ENCODE measurements around the gene TKTL1.

TKTL1 gene

GRCh38 chrX:154352012-154352401 is 56.4 kb downstream of the TKTL1 start:
- no peak overlapping the region for H3K4me3 ChIP-seq (ENCODE audit: low read depth, low read length)
- no peak for TF ChIP-seq CTCF (IDR thresholded peaks at IDR 0.05; ENCODE audit: low read depth, low read length)

- H3K4me3 ChIP-seq (ENCODE audit: low read depth, low read length), result no peak overlapping the region
- TF ChIP-seq CTCF (IDR thresholded peaks at IDR 0.05; ENCODE audit: low read depth, low read length), result no peak
Measured at GRCh38 chrX:154352466-154352865, 56.9 kb downstream of the TKTL1 start.

GRCh38 chrX:154353172-154353843 is 57.7 kb downstream of the TKTL1 start:
- H3K4me3 ChIP-seq (ENCODE audit: low read depth, low read length), result no peak overlapping the region
- no peak for TF ChIP-seq CTCF (IDR thresholded peaks at IDR 0.05; ENCODE audit: low read depth, low read length)

GRCh38 chrX:154354013-154354412 is 58.4 kb downstream of the TKTL1 start:
- H3K4me3 ChIP-seq (ENCODE audit: low read depth, low read length), result no peak overlapping the region
- TF ChIP-seq CTCF (IDR thresholded peaks at IDR 0.05; ENCODE audit: low read depth, low read length), result no peak

- no peak for TF ChIP-seq CTCF (IDR thresholded peaks at IDR 0.05; ENCODE audit: low read depth, low read length)
- H3K4me3 ChIP-seq (ENCODE audit: low read depth, low read length), result no peak overlapping the region
Measured at GRCh38 chrX:154354516-154354915, 58.9 kb downstream of the TKTL1 start.

GRCh38 chrX:154355094-154355775 is 59.6 kb downstream of the TKTL1 start:
- H3K4me3 ChIP-seq (ENCODE audit: low read depth, low read length), result no peak overlapping the region
- no peak for TF ChIP-seq CTCF (IDR thresholded peaks at IDR 0.05; ENCODE audit: low read depth, low read length)

GRCh38 chrX:154355776-154356140 is 60.2 kb downstream of the TKTL1 start:
- H3K4me3 ChIP-seq (ENCODE audit: low read depth, low read length), result no peak overlapping the region
- no peak for TF ChIP-seq CTCF (IDR thresholded peaks at IDR 0.05; ENCODE audit: low read depth, low read length)
